Choroid plexus epithelial cell (primary cell): ENCODE data around the gene MT1A.
A peak's percentile ranks its signal among the peaks of the same experiment; 100 is the strongest.

Source experiments
- DNase-seq: peaks from one replicate; pipeline ENCODE4 v3.0.0-alpha.2; 2010; ENCODE audit warnings: low read depth
- H3K4me3 ChIP-seq: 2 replicates; pipeline ENCODE4 v1.5.1; 2011; ENCODE audit warnings: low read depth, mild to moderate bottlenecking, control low read depth, low read length, moderate library complexity
- CTCF ChIP-seq: conservative IDR thresholded peaks from 2 replicates; pipeline ENCODE4 v1.5.1; 2011; ENCODE audit warnings: low read depth, mild to moderate bottlenecking, control low read depth, inconsistent platforms, low read length, moderate library complexity

The MT1A gene

GRCh38 chr16:56636616-56637413 is 1.7 kb upstream of the MT1A start:
- TF ChIP-seq CTCF = no peak
- no peak overlapping the region for H3K4me3 ChIP-seq
- no peak for DNase-seq

GRCh38 chr16:56639045-56639444 is 579 bp downstream of the MT1A start:
- DNase-seq = no peak
- TF ChIP-seq CTCF = no peak
- no peak overlapping the region for H3K4me3 ChIP-seq

GRCh38 chr16:56640076-56640475 is 1.6 kb downstream of the MT1A start:
- DNase-seq = no peak
- no peak for TF ChIP-seq CTCF
- H3K4me3 ChIP-seq = no peak overlapping the region

GRCh38 chr16:56641166-56641565 is 2.7 kb downstream of the MT1A start:
- no peak for DNase-seq
- no peak overlapping the region for H3K4me3 ChIP-seq
- TF ChIP-seq CTCF = no peak

GRCh38 chr16:56643080-56643778 is 4.8 kb downstream of the MT1A start:
- peak; percentile 37 for DNase-seq
- TF ChIP-seq CTCF = peak; percentile 45
- H3K4me3 ChIP-seq = peak overlapping the region; percentile 48

GRCh38 chr16:56643833-56644232 is 5.4 kb downstream of the MT1A start:
- DNase-seq = no peak
- no peak for TF ChIP-seq CTCF
- peak overlapping the region; percentile 48 for H3K4me3 ChIP-seq

GRCh38 chr16:56645311-56645710 is 6.8 kb downstream of the MT1A start:
- TF ChIP-seq CTCF = no peak
- H3K4me3 ChIP-seq = no peak overlapping the region

More at GRCh38 chr16:56645311-56645710, 6.8 kb downstream of the MT1A start:
- no peak for DNase-seq
